ENCODE measurements around the gene CBX3. TPM values are rescaled to one million over a fixed set of nuclear protein-coding genes. Genes with fewer than 3 reads are reported as not detected.
A peak's percentile ranks its signal among the peaks of the same experiment; 100 is the strongest.

The CBX3 gene
- total and polyA plus RNA-seq, 2 of the 13 experiments (the other 11 are each of a cell fraction or from before 2014, with no cell fraction given): 53.9 to 249 TPM

- TF ChIP-seq SRY (CRISPR knock-in tag; IDR thresholded peaks at IDR 0.05) (no peak), GTF2F1 (IDR thresholded peaks at IDR 0.05; ENCODE audit: low read length) (no peak), ZNF10 (CRISPR knock-in tag; IDR thresholded peaks at IDR 0.05; ENCODE audit: borderline replicate concordance, low read depth) (no peak), ZFX (CRISPR knock-in tag; IDR thresholded peaks at IDR 0.05; ENCODE audit: low read depth) (no peak), KLF16 (CRISPR knock-in tag; IDR thresholded peaks at IDR 0.05) (no peak), ATF2 (CRISPR knock-in tag; IDR thresholded peaks at IDR 0.05) (no peak), ZKSCAN5 (CRISPR knock-in tag; IDR thresholded peaks at IDR 0.05) (no peak), KLF12 (CRISPR knock-in tag; IDR thresholded peaks at IDR 0.05; ENCODE audit: borderline replicate concordance) (no peak), ZNF709 (CRISPR knock-in tag; IDR thresholded peaks at IDR 0.05) (no peak), KDM5B (CRISPR knock-in tag; IDR thresholded peaks at IDR 0.05; ENCODE audit: borderline replicate concordance) (no peak)
Observed at GRCh38 chr7:26171601-26172000, 29.9 kb upstream of the CBX3 start (continued).

- WGBS (ENCODE audit: low lambda C conversion rate): 93% methylated on average over 1 of the region's 1 CpG
Observed at GRCh38 chr7:26172048-26172447, 29.5 kb upstream of the CBX3 start.

More at GRCh38 chr7:26172048-26172447, 29.5 kb upstream of the CBX3 start:
- no TSS peak for BruUV-seq (replicated peaks)
- Histone ChIP-seq H3K79me2 (ENCODE audit: insufficient read depth, low read length) (no peaks in the 10 kb centered on the region), H2AFZ (ENCODE audit: low read length) (no peak overlapping the region), H3K4me2 (ENCODE audit: low read depth, low read length) (no peak overlapping the region), H3K9me3 (ENCODE audit: low read length) (no peaks in the 10 kb centered on the region), H3K4me1 (ENCODE audit: insufficient read depth, low read length) (no peaks in the 10 kb centered on the region), H3K36me3 (replicated peaks in 1 of 2; ENCODE audit: control insufficient read depth in 1 of 2, insufficient read depth in 2 of 2, low read length in 2 of 2) (no peaks in the 10 kb centered on the region), H4K20me1 (ENCODE audit: insufficient read depth, low read length) (no peaks in the 10 kb centered on the region), H3K4me3 (replicated peaks in 1 of 3; ENCODE audit: insufficient read depth in 1 of 3, low read depth in 2 of 3, low read length in 3 of 3) (no peak overlapping the region), H3K9ac (ENCODE audit: insufficient read depth, low read depth, low read length) (no peak overlapping the region), H3K27me3 (ENCODE audit: control insufficient read depth in 1 of 2, insufficient read depth in 2 of 2, low read length in 2 of 2) (no peaks in the 10 kb centered on the region), H3K27ac (ENCODE audit: extremely low read length, insufficient read depth, low read length) (no peak overlapping the region)
- FAIRE-seq (no peak), DNase-seq (ENCODE audit: low spot score) (no peak), ATAC-seq (no peak)
- in situ Hi-C loops (cut with HindIII; ENCODE audit: extremely low pct_ligation_motif_present, low pct_unique_long_range_greater_than_20kb) (no loop called here), intact Hi-C loops (cut with micrococcal nuclease; ENCODE audit: unreplicated experiment) (no loop called here)
- TF ChIP-seq MAFK (conservative IDR thresholded peaks at IDR 0.05 in 1 of 2, IDR thresholded peaks at IDR 0.05 in 1 of 2; ENCODE audit: low read length in 2 of 2) (peak; percentile 69 to 87), NR2C2 (CRISPR knock-in tag; IDR thresholded peaks at IDR 0.05; ENCODE audit: borderline replicate concordance) (no peak), GABPB1 (CRISPR knock-in tag; IDR thresholded peaks at IDR 0.05) (no peak), SSRP1 (CRISPR knock-in tag; IDR thresholded peaks at IDR 0.05) (no peak), ZFP36L2 (CRISPR knock-in tag; IDR thresholded peaks at IDR 0.05) (no peak), MAFF (IDR thresholded peaks at IDR 0.05; ENCODE audit: low read depth, low read length) (peak; percentile 80), ZNF326 (CRISPR knock-in tag; IDR thresholded peaks at IDR 0.05; ENCODE audit: borderline replicate concordance) (no peak)
- CTCF ChIA-PET (ENCODE audit: low intra/inter-chr PET ratio, low total read pairs): no interaction called here
- POLR2A ChIA-PET: no interaction called here

Data from HepG2 (cell line).